Uterus (tissue), 4 donors: ENCODE data around the gene PHYH. TPM values are rescaled to one million over a fixed set of nuclear protein-coding genes. Genes with fewer than 3 reads are reported as not detected.

Source experiments
- DNase-seq, 2 donors: peaks; one replicate each; pipeline ENCODE4 v3.0.0-alpha.2; 2019 to 2020
- H3K27ac ChIP-seq, 2 donors: fragments of 200-600 bp; sonication (generic); 1 replicate in 1 of 2; 2 replicates in 1 of 2; pipeline ENCODE4 v1.5.1; 2016 to 2018
- H3K27me3 ChIP-seq, 2 donors: fragments of 200-600 bp; sonication (generic); one replicate each; pipeline ENCODE4 v1.5.1; 2018 to 2019; ENCODE audit warnings: control low read depth in 1 of 2
- H3K36me3 ChIP-seq, 2 donors: fragments of 200-600 bp; sonication (generic); one replicate each; pipeline ENCODE4 v1.5.1; 2019; ENCODE audit warnings: control low read depth in 1 of 2
- H3K4me1 ChIP-seq, 2 donors: fragments of 200-600 bp; sonication (generic); one replicate each; pipeline ENCODE4 v1.5.1; 2018 to 2019; ENCODE audit warnings: control low read depth in 1 of 2
- H3K4me3 ChIP-seq, 2 donors: fragments of 200-600 bp; sonication (generic); 1 replicate in 1 of 2; 2 replicates in 1 of 2; pipeline ENCODE4 v1.5.1; 2018 to 2019; ENCODE audit warnings: mild to moderate bottlenecking in 1 of 2
- H3K9me3 ChIP-seq, 2 donors: fragments of 200-600 bp; sonication (generic); one replicate each; pipeline ENCODE4 v1.5.1; 2019; ENCODE audit warnings: control low read depth in 1 of 2
- CTCF ChIP-seq, 4 experiments: fragments of 200-600 bp in 2 of 4; fragments of 450-650 bp in 2 of 4; sonication (generic) in 2 of 4; IDR thresholded peaks; one replicate each; pipeline ENCODE4 v1.5.1; 2016 to 2019; ENCODE audit warnings: antibody characterized with exemption in 4 of 4, mild to moderate bottlenecking in 2 of 4, moderate library complexity in 1 of 4
- POLR2A ChIP-seq, 2 donors: fragments of 450-650 bp; IDR thresholded peaks; one replicate each; pipeline ENCODE4 v1.6.1; 2016; ENCODE audit warnings: antibody characterized with exemption in 2 of 2, mild to moderate bottlenecking in 1 of 2, moderate library complexity in 1 of 2
- intact Hi-C: fragments of 100-400 bp; cut with DNase I; formaldehyde crosslinking; loops from one replicate; pipeline ENCODE4 v1.15.1; 2023; ENCODE audit warnings: low total_unique reads
- total RNA-seq, 4 donors: library from RNA; depleted of rRNA in 3 of 4; stranded (reverse); fragments of >200 nt in 3 of 4; gene quantifications; one replicate each; pipeline versions ENCODE4 v1.1.0 to v1.2.4, GENCODE V29; 2014 to 2023
- donor health status: DM: yes; HTN: yes; CAD: no.

Gene PHYH
- total RNA-seq, 4 donors from 2014 or later: 21.8 to 94.1 (median 23.5) TPM

GRCh38 chr10:13263591-13263990 is 36.3 kb downstream of the PHYH start:
- Histone ChIP-seq H3K4me1 (no peaks in the 10 kb centered on the region), H3K9me3 (no peaks in the 10 kb centered on the region), H3K4me3 (no peak overlapping the region), H3K36me3 (no peaks in the 10 kb centered on the region), H3K27me3 (no peaks in the 10 kb centered on the region), H3K27ac (no peak overlapping the region)
- TF ChIP-seq CTCF (IDR thresholded peaks at IDR 0.05): no peak
- no peak for TF ChIP-seq POLR2A (IDR thresholded peaks at IDR 0.05)
- no peak for DNase-seq
- intact Hi-C loops: no loop called here

- Histone ChIP-seq H3K27me3 (no peaks in the 10 kb centered on the region), H3K4me1 (no peaks in the 10 kb centered on the region), H3K4me3 (no peak overlapping the region), H3K9me3 (no peaks in the 10 kb centered on the region), H3K27ac (no peak overlapping the region), H3K36me3 (no peaks in the 10 kb centered on the region)
- TF ChIP-seq CTCF (IDR thresholded peaks at IDR 0.05): no peak
- TF ChIP-seq POLR2A (IDR thresholded peaks at IDR 0.05): no peak
- no peak for DNase-seq
- intact Hi-C loops: no loop called here
Observed at GRCh38 chr10:13262433-13262832, 37.4 kb downstream of the PHYH start.

GRCh38 chr10:13257621-13258140 is 42.2 kb downstream of the PHYH start:
- no peaks in the 10 kb centered on the region for H3K4me1 ChIP-seq
- TF ChIP-seq POLR2A (IDR thresholded peaks at IDR 0.05) (no peak), CTCF (IDR thresholded peaks at IDR 0.05) (no peak)
- no peak overlapping the region for H3K27ac ChIP-seq
- no peaks in the 10 kb centered on the region for H3K36me3 ChIP-seq
- no peak overlapping the region for H3K4me3 ChIP-seq
- intact Hi-C loops: no loop called here
- DNase-seq: no peak
- H3K27me3 ChIP-seq: no peaks in the 10 kb centered on the region
- no peaks in the 10 kb centered on the region for H3K9me3 ChIP-seq

GRCh38 chr10:13256627-13257026 is 43.2 kb downstream of the PHYH start:
- Histone ChIP-seq H3K4me3 (no peak overlapping the region), H3K36me3 (no peaks in the 10 kb centered on the region), H3K27ac (no peak overlapping the region), H3K4me1 (no peaks in the 10 kb centered on the region), H3K27me3 (no peaks in the 10 kb centered on the region), H3K9me3 (no peaks in the 10 kb centered on the region)
- intact Hi-C loops: no loop called here
- no peak for DNase-seq
- no peak for TF ChIP-seq CTCF (IDR thresholded peaks at IDR 0.05)
- no peak for TF ChIP-seq POLR2A (IDR thresholded peaks at IDR 0.05)

- TF ChIP-seq POLR2A (IDR thresholded peaks at IDR 0.05) (no peak), CTCF (IDR thresholded peaks at IDR 0.05) (no peak)
- Histone ChIP-seq H3K27me3 (no peaks in the 10 kb centered on the region), H3K4me3 (no peak overlapping the region), H3K9me3 (no peaks in the 10 kb centered on the region), H3K27ac (no peak overlapping the region), H3K4me1 (no peaks in the 10 kb centered on the region), H3K36me3 (no peaks in the 10 kb centered on the region)
- DNase-seq: no peak
- intact Hi-C loops: no loop called here
Observed at GRCh38 chr10:13253726-13254125, 46.1 kb downstream of the PHYH start.
